GM19468 (cell line): Measurements from ENCODE around the gene NWD2.
"Not testable (repeated sequence)": the region's sequence is repeated elsewhere in the genome, so short reads cannot be mapped to it uniquely, and the experiment has no call there.

Experiments used
- ATAC-seq: cut with Tn5 transposase; IDR thresholded peaks from one replicate; pipeline ENCODE4 v1.9.1; 2021; ENCODE audit warnings: mild to moderate bottlenecking, moderate library complexity, moderate number of reproducible peaks; ENCODE audit not compliant: unreplicated experiment; ENCODE audit errors: extremely low read depth

Gene NWD2

GRCh38 chr4:37244583-37245390, at the start of gene NWD2:
Gene NWD2, plus strand, starts transcription at chr4:37244743. Its CDS starts 325 bp downstream, at chr4:37245068.
- ATAC-seq, result no peak

GRCh38 chr4:37197899-37198298, 46.6 kb upstream of the NWD2 start:
- ATAC-seq, result no peak

- ATAC-seq, result not testable (repeated sequence)
Measured at GRCh38 chr4:37204740-37205139, 39.8 kb upstream of the NWD2 start.

GRCh38 chr4:37216209-37216608, 28.3 kb upstream of the NWD2 start:
- no peak for ATAC-seq

GRCh38 chr4:37219242-37219641, 25.3 kb upstream of the NWD2 start:
- ATAC-seq, result no peak

- ATAC-seq, result no peak
Measured at GRCh38 chr4:37219990-37220389, 24.6 kb upstream of the NWD2 start.

GRCh38 chr4:37220685-37221084, 23.9 kb upstream of the NWD2 start:
- no peak for ATAC-seq

- no peak for ATAC-seq
Measured at GRCh38 chr4:37223732-37224131, 20.8 kb upstream of the NWD2 start.

GRCh38 chr4:37224854-37225253, 19.7 kb upstream of the NWD2 start:
- no peak for ATAC-seq

- ATAC-seq, result no peak
Measured at GRCh38 chr4:37225778-37226177, 18.8 kb upstream of the NWD2 start.

- no peak for ATAC-seq
Measured at GRCh38 chr4:37232315-37232714, 12.2 kb upstream of the NWD2 start.

- ATAC-seq, result no peak
Measured at GRCh38 chr4:37236165-37236564, 8.4 kb upstream of the NWD2 start.

GRCh38 chr4:37241647-37242046, 2.9 kb upstream of the NWD2 start:
- ATAC-seq, result no peak

- ATAC-seq, result no peak
Measured at GRCh38 chr4:37243051-37243450, 1.5 kb upstream of the NWD2 start.

GRCh38 chr4:37243722-37244582, 591 bp upstream of the NWD2 start:
- ATAC-seq, result no peak

- ATAC-seq, result no peak
Measured at GRCh38 chr4:37245391-37245954, 930 bp downstream of the NWD2 start.

GRCh38 chr4:37246891-37247290, 2.3 kb downstream of the NWD2 start:
- no peak for ATAC-seq

GRCh38 chr4:37258221-37258620, 13.7 kb downstream of the NWD2 start:
- ATAC-seq, result no peak

- no peak for ATAC-seq
Measured at GRCh38 chr4:37268319-37268718, 23.8 kb downstream of the NWD2 start.

- ATAC-seq, result no peak
Measured at GRCh38 chr4:37279121-37279520, 34.6 kb downstream of the NWD2 start.
